Heart left ventricle (tissue), 13 donors: Measurements from ENCODE around the gene GPR155.

Source experiments
- POLR2A ChIP-seq, 2 donors: fragments of 450-650 bp; IDR thresholded peaks; one replicate each; pipeline ENCODE4 v1.6.1; 2017; ENCODE audit warnings: antibody characterized with exemption in 2 of 2, mild to moderate bottlenecking in 2 of 2, moderate library complexity in 2 of 2
- TF ChIP-seq, protein P1 (sequence below), 12 donors: fragments of 200-600 bp; sonication (generic) in 4 of 12; IDR thresholded peaks; one replicate each; pipeline versions ENCODE4 v1.5.0 to v1.8.0; 2018 to 2022; ENCODE audit warnings: antibody characterized with exemption in 12 of 12, mild to moderate bottlenecking in 5 of 12
- donor health status: ischemic (EF 13 %, LVEDD 7.1; RV severe dilation, severe dysfunction).
- donor health status: DM: no; HTN: yes; CAD: no.
- donor health status: DM: no; HTN: no; CAD: no.
- donor health status: ischemic (EF 25% LVEDD 6.9; RV normal size, moderate dysfunction).
- donor health status: ischemic (EF 25% LVEDD 5.7; RV mildly dilated, moderate dysfunction).
- donor health status: ischemic (EF 35%, LVEDD 5.7; RV mildly dilated, moderate dysfunction).
- donor health status: nonischemic (EF 11% LVEDD 7.7; RV severe dilation, severe dysfunction).
- donor health status: DM: yes; HTN: yes; CAD: no.
- donor health status: PGD.
- donor health status: ischemic (EF 29% LVEDD 5.4; RV normal size, mild dysfunction).
- donor health status: nonischemic (EF 23%, LVEDD 6.1; RV moderate dilation, normal function).

DNA sequence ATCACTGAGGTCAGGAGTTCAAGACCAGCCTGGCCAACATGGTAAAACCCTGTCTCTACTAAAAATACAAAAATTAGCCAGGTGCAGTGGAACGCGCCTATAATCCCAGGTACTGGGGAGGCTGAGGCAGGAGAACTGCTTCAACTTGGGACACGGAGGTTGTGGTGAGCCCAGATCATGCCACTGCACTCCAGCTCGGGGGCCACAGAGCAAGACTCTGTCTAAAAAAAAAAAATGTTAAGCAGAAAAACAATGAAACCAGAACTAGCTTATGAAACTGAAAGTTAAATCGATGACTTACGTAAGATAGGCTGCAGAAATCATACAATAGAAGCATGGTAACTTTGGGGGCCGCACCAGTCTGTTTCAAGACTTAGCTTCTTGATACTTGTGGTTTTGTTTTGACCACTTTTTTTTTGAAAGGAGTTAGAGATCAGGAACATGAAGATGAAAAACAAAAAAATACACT is 6.2 kb upstream of the GPR155 start:
- TF ChIP-seq, protein P1, sequence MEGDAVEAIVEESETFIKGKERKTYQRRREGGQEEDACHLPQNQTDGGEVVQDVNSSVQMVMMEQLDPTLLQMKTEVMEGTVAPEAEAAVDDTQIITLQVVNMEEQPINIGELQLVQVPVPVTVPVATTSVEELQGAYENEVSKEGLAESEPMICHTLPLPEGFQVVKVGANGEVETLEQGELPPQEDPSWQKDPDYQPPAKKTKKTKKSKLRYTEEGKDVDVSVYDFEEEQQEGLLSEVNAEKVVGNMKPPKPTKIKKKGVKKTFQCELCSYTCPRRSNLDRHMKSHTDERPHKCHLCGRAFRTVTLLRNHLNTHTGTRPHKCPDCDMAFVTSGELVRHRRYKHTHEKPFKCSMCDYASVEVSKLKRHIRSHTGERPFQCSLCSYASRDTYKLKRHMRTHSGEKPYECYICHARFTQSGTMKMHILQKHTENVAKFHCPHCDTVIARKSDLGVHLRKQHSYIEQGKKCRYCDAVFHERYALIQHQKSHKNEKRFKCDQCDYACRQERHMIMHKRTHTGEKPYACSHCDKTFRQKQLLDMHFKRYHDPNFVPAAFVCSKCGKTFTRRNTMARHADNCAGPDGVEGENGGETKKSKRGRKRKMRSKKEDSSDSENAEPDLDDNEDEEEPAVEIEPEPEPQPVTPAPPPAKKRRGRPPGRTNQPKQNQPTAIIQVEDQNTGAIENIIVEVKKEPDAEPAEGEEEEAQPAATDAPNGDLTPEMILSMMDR (IDR thresholded peaks at IDR 0.05): no peak
- TF ChIP-seq POLR2A (IDR thresholded peaks at IDR 0.05): no peak
